Femur (tissue), 1 donor: ENCODE results near the gene GPR157.
A peak's percentile ranks its signal among the peaks of the same experiment; 100 is the strongest.
"Not testable (repeated sequence)": the region's sequence is repeated elsewhere in the genome, so short reads cannot be mapped to it uniquely, and the experiment has no call there.

Experiments
- DNase-seq: peaks from one replicate; pipeline ENCODE4 v3.0.0-alpha.2; 2017

Gene GPR157

GRCh38 chr1:9128520-9129265, at the start of gene GPR157:
Gene GPR157 (minus strand): TSS chr1:9129102. CDS start chr1:9129027, 75 bp downstream.
- peak; percentile 67 for DNase-seq

GRCh38 chr1:9174762-9175161, 45.9 kb upstream of the GPR157 start:
- no peak for DNase-seq

- no peak for DNase-seq
Observed at GRCh38 chr1:9174243-9174642, 45.3 kb upstream of the GPR157 start.

- DNase-seq: no peak
Observed at GRCh38 chr1:9169601-9170137, 40.8 kb upstream of the GPR157 start.

- DNase-seq: no peak
Observed at GRCh38 chr1:9167638-9168037, 38.7 kb upstream of the GPR157 start.

- no peak for DNase-seq
Observed at GRCh38 chr1:9166289-9167235, 37.7 kb upstream of the GPR157 start.

- no peak for DNase-seq
Observed at GRCh38 chr1:9165396-9165795, 36.5 kb upstream of the GPR157 start.

GRCh38 chr1:9164919-9165318, 36.0 kb upstream of the GPR157 start:
- DNase-seq: no peak

GRCh38 chr1:9164532-9164900, 35.6 kb upstream of the GPR157 start:
- DNase-seq: no peak

GRCh38 chr1:9161963-9162362, 33.1 kb upstream of the GPR157 start:
- DNase-seq: no peak

GRCh38 chr1:9161342-9161741, 32.4 kb upstream of the GPR157 start:
- DNase-seq: no peak

- no peak for DNase-seq
Observed at GRCh38 chr1:9160079-9160717, 31.3 kb upstream of the GPR157 start.

- no peak for DNase-seq
Observed at GRCh38 chr1:9155879-9156278, 27.0 kb upstream of the GPR157 start.

GRCh38 chr1:9155405-9155804, 26.5 kb upstream of the GPR157 start:
- DNase-seq: not testable (repeated sequence)

GRCh38 chr1:9153152-9153551, 24.2 kb upstream of the GPR157 start:
- no peak for DNase-seq

- DNase-seq: no peak
Observed at GRCh38 chr1:9152535-9152934, 23.6 kb upstream of the GPR157 start.

GRCh38 chr1:9151328-9151860, 22.5 kb upstream of the GPR157 start:
- peak; percentile 89 for DNase-seq

- peak; percentile 79 for DNase-seq
Observed at GRCh38 chr1:9150582-9151327, 21.9 kb upstream of the GPR157 start.

- peak; percentile 47 for DNase-seq
Observed at GRCh38 chr1:9149837-9150581, 21.1 kb upstream of the GPR157 start.

GRCh38 chr1:9149151-9149550, 20.2 kb upstream of the GPR157 start:
- DNase-seq: no peak

GRCh38 chr1:9146156-9146555, 17.3 kb upstream of the GPR157 start:
- DNase-seq: no peak
